HepG2 (cell line): ENCODE data around the gene AGBL1.

ENCODE experiments used
- HNF4A ChIP-seq: sonication (generic); formaldehyde crosslinking; IDR thresholded peaks from 2 replicates; pipeline ENCODE4 v1.4.0; 2020; ENCODE audit warnings: missing genetic modification reagents
- POLR2A ChIP-seq, 2 experiments: IDR thresholded peaks; 2 replicates each; pipeline ENCODE4 v1.6.1; 2011; ENCODE audit warnings: low read depth in 2 of 2, low read length in 2 of 2, mild to moderate bottlenecking in 1 of 2, moderate library complexity in 1 of 2; ENCODE audit not compliant: insufficient read depth in 1 of 2
- TBL1XR1 ChIP-seq: fragments of 150-350 bp; IDR thresholded peaks from 2 replicates; pipeline ENCODE4 v1.6.1; 2014; ENCODE audit warnings: borderline replicate concordance, low read length; ENCODE audit not compliant: partially characterized antibody
- ZFP37 ChIP-seq: sonication (generic); formaldehyde crosslinking; IDR thresholded peaks from 2 replicates; pipeline ENCODE4 v1.4.0; 2020; ENCODE audit warnings: missing genetic modification reagents, borderline replicate concordance
- TF ChIP-seq, protein P1 (sequence below): sonication (generic); formaldehyde crosslinking; IDR thresholded peaks from 2 replicates; pipeline ENCODE4 v1.5.1; 2020; ENCODE audit warnings: missing genetic modification reagents, mild to moderate bottlenecking, borderline replicate concordance

DNA sequence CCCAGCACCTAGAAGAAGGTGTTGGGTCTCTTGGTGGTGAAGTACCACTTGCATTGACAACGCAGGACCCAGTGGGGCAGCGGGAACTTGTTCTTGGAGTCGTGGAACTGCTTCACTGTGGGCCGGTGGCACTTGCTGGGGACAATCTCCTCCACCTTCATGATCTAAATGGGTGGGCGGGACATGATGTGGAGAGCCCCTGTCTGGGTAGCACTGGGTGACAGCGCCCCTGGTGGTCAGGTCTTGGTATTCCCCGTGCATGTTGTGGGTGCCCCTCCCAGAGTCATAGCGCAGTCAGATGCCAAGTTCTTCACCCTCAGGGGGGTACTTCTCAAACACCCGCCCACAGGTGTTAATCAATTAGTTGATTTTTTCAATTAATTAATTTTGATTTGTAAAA is 60.2 kb downstream of the AGBL1 start:
- TF ChIP-seq TBL1XR1 (no peak), HNF4A (CRISPR knock-in tag) (no peak), ZFP37 (CRISPR knock-in tag) (no peak), POLR2A (IDR thresholded peaks at IDR 0.05; ENCODE audit: insufficient read depth in 1 of 2, low read depth in 2 of 2, low read length in 2 of 2) (no peak)
- TF ChIP-seq, protein P1, sequence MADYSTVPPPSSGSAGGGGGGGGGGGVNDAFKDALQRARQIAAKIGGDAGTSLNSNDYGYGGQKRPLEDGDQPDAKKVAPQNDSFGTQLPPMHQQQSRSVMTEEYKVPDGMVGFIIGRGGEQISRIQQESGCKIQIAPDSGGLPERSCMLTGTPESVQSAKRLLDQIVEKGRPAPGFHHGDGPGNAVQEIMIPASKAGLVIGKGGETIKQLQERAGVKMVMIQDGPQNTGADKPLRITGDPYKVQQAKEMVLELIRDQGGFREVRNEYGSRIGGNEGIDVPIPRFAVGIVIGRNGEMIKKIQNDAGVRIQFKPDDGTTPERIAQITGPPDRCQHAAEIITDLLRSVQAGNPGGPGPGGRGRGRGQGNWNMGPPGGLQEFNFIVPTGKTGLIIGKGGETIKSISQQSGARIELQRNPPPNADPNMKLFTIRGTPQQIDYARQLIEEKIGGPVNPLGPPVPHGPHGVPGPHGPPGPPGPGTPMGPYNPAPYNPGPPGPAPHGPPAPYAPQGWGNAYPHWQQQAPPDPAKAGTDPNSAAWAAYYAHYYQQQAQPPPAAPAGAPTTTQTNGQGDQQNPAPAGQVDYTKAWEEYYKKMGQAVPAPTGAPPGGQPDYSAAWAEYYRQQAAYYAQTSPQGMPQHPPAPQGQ (CRISPR knock-in tag), result no peak
